ENCODE results near the gene TMEM204.

DNA sequence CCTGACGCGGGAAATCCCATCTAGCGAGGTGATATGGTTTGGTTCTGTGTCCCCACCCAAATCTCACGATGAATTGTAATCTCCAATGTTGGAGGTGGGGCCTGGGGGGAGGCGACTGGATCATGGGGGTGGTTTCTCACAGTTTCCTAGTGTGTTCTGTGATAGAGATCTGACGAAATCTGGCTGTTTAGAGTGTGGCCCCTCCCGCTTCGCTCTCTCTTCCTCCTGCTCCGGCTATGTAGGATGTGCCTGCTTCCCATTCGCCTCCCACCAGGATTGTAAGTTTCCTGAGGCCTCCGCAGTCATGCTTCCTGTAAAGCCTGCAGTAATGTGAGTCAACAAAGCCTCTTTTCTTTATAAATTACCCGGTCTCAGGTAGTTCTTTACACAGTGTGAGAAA, 46.8 kb downstream of the TMEM204 start:
- TF ChIP-seq POLR2A (IDR thresholded peaks at IDR 0.05; ENCODE audit: low read depth): no peak
- TF ChIP-seq POLR2AphosphoS5 (IDR thresholded peaks at IDR 0.05): no peak
